Measurements from ENCODE around the gene BPGM. TPM values are rescaled to one million over a fixed set of nuclear protein-coding genes. Genes with fewer than 3 reads are reported as not detected.

Gene BPGM
- total and polyA plus RNA-seq, 2 experiments from 2014 or later, result 16.9 TPM

GRCh38 chr7:134662166-134662870 lies 15.7 kb downstream of the BPGM start:
- Histone ChIP-seq H3F3A (replicated peaks; ENCODE audit: low read depth) (no peaks in the 10 kb centered on the region), H4K20me1 (replicated peaks; ENCODE audit: insufficient read depth) (peaks cover 5% of the 10 kb centered on the region; the same call in 1 of the 2 replicates), H3K4me1 (ENCODE audit: insufficient read depth) (no peaks in the 10 kb centered on the region), H3K9me2 (ENCODE audit: insufficient read depth) (0 out of 2 replicates have a peak, but pooled peaks cover 4% of the 10 kb centered on the region), H3K36me3 (ENCODE audit: insufficient read depth) (no peaks in the 10 kb centered on the region), H3K27me3 (ENCODE audit: insufficient read depth) (no peaks in the 10 kb centered on the region), H3K4me2 (no peak overlapping the region), H3K79me2 (replicated peaks; ENCODE audit: insufficient read depth) (peaks cover 8% of the 10 kb centered on the region; the same call in 1 of the 2 replicates), H3K4me3 (no peak overlapping the region), H2AFZ (no peak overlapping the region), H3K27ac (ENCODE audit: low read depth) (no peak overlapping the region)
- no peaks in the 10 kb centered on the region for H3K9me3 Mint-ChIP-seq
- TF ChIP-seq CTCF (conservative IDR thresholded peaks at IDR 0.05; ENCODE audit: low read depth in 2 of 2) (no peak), STAT1 (IDR thresholded peaks at IDR 0.05; ENCODE audit: unreplicated experiment) (no peak), POLR2AphosphoS5 (IDR thresholded peaks at IDR 0.05; ENCODE audit: low read depth) (no peak), ZNF114 (CRISPR knock-in tag; IDR thresholded peaks at IDR 0.05) (no peak), EZH2 (IDR thresholded peaks at IDR 0.05; ENCODE audit: low read depth, unreplicated experiment) (no peak), NANOG (IDR thresholded peaks at IDR 0.05; ENCODE audit: borderline replicate concordance) (no peak), ZNF331 (CRISPR knock-in tag; IDR thresholded peaks at IDR 0.05; ENCODE audit: low read depth) (no peak), JUNB (IDR thresholded peaks at IDR 0.05; ENCODE audit: unreplicated experiment) (no peak), CREB1 (CRISPR knock-in tag; IDR thresholded peaks at IDR 0.05; ENCODE audit: low read depth) (no peak), EZH2phosphoT487 (IDR thresholded peaks at IDR 0.05; ENCODE audit: unreplicated experiment) (no peak), ETS1 (IDR thresholded peaks at IDR 0.05) (no peak), REST (IDR thresholded peaks at IDR 0.05; ENCODE audit: unreplicated experiment) (no peak), ZNF462 (CRISPR knock-in tag; IDR thresholded peaks at IDR 0.05) (no peak)
- H3K27me3 Mint-ChIP-seq (ENCODE audit: insufficient read depth, low read depth, poor library complexity), result no peaks in the 10 kb centered on the region
- peaks cover 8% of the 10 kb centered on the region; the same call in 2 of the 3 replicates for H3K36me3 Mint-ChIP-seq (ENCODE audit: low read depth)
- no peak overlapping the region for H3K27ac Mint-ChIP-seq
- H3K4me3 Mint-ChIP-seq, result no peak overlapping the region
- peaks cover 5% of the 10 kb centered on the region for H3K4me1 Mint-ChIP-seq
- ATAC-seq (no peak), DNase-seq (ENCODE audit: low spot score) (no peak)
